ENCODE results near the gene SHROOM3. TPM values are rescaled to one million over a fixed set of nuclear protein-coding genes. Genes with fewer than 3 reads are reported as not detected.

SHROOM3 gene
- total and polyA plus RNA-seq, 2 donors (not counting 1 experiment from before 2014, with no cell fraction given) = 0.91 to 1.5 TPM

- DNase-seq (no peak), ATAC-seq (ENCODE audit: low read depth) (no peak)
- Histone ChIP-seq H3K9ac (ENCODE audit: low read length) (no peak overlapping the region), H3K4me2 (replicated peaks; ENCODE audit: low read depth, low read length, poor library complexity, severe bottlenecking) (no peak overlapping the region), H3K4me3 (ENCODE audit: control extremely low read depth in 1 of 5, extremely low read depth in 1 of 5, insufficient read depth in 1 of 5, low read depth in 2 of 5, low read length in 4 of 5) (no peak overlapping the region), H3K9me3 (ENCODE audit: control extremely low read depth in 1 of 3, control insufficient read depth in 2 of 3, insufficient read depth in 1 of 3, low read length in 2 of 3) (no peaks in the 10 kb centered on the region), H3K36me3 (replicated peaks in 1 of 2; ENCODE audit: control extremely low read depth in 1 of 2, control insufficient read depth in 1 of 2, extremely low read depth in 1 of 2, insufficient read depth in 2 of 2, low read length in 1 of 2) (no peaks in the 10 kb centered on the region), H3K79me2 (ENCODE audit: control insufficient read depth, insufficient read depth, low read length) (no peaks in the 10 kb centered on the region), H3K27ac (ENCODE audit: low read length in 2 of 2) (no peak overlapping the region), H3K27me3 (replicated peaks in 1 of 4; ENCODE audit: control extremely low read depth in 1 of 4, control insufficient read depth in 3 of 4, insufficient read depth in 4 of 4, low read length in 3 of 4) (no peaks in the 10 kb centered on the region), H3K4me1 (ENCODE audit: control insufficient read depth in 2 of 2, insufficient read depth in 2 of 2, low read length in 2 of 2) (peaks cover 7 to 11% of the 10 kb centered on the region in 2 donors), H2AFZ (ENCODE audit: insufficient read depth, low read depth, low read length, poor library complexity, severe bottlenecking) (no peak overlapping the region), H4K20me1 (ENCODE audit: control insufficient read depth, insufficient read depth, low read length, poor library complexity, severe bottlenecking) (no peaks in the 10 kb centered on the region)
- no peak overlapping the region for H3K27ac Mint-ChIP-seq
- H3K9me3 Mint-ChIP-seq (ENCODE audit: insufficient read depth) = peaks cover 6% of the 10 kb centered on the region
- no peak overlapping the region for H3K4me3 Mint-ChIP-seq
- WGBS (ENCODE audit: insufficient coverage) = 83% methylated on average over 2 of the region's 3 CpGs
- peaks cover 17% of the 10 kb centered on the region for H3K4me1 Mint-ChIP-seq
- POLR2A ChIA-PET = no interaction called here
- intact Hi-C loops (cut with micrococcal nuclease) = no loop called here
- no peak for TF ChIP-seq CTCF (IDR thresholded peaks at IDR 0.05)
- no peak for TF ChIP-seq EZH2 (IDR thresholded peaks at IDR 0.05; ENCODE audit: borderline replicate concordance, insufficient read depth, low read depth, low read length, poor library complexity, severe bottlenecking)
- peaks cover 7% of the 10 kb centered on the region for H3K27me3 Mint-ChIP-seq
- CTCF ChIA-PET = no interaction called here
Measured at GRCh38 chr4:76484654-76485053, 49.6 kb downstream of the SHROOM3 start.

- Mint-ChIP-seq H3K9me3 (ENCODE audit: insufficient read depth) (peaks cover 6% of the 10 kb centered on the region), H3K4me1 (peaks cover 18% of the 10 kb centered on the region), H3K27ac (no peak overlapping the region), H3K4me3 (no peak overlapping the region), H3K27me3 (peaks cover 6% of the 10 kb centered on the region)
- ATAC-seq (ENCODE audit: low read depth) = no peak
- Histone ChIP-seq H3K27me3 (replicated peaks in 1 of 4; ENCODE audit: control extremely low read depth in 1 of 4, control insufficient read depth in 3 of 4, insufficient read depth in 4 of 4, low read length in 3 of 4) (no peaks in the 10 kb centered on the region), H3K4me3 (ENCODE audit: control extremely low read depth in 1 of 5, extremely low read depth in 1 of 5, insufficient read depth in 1 of 5, low read depth in 2 of 5, low read length in 4 of 5) (no peak overlapping the region), H3K4me2 (replicated peaks; ENCODE audit: low read depth, low read length, poor library complexity, severe bottlenecking) (no peak overlapping the region), H3K36me3 (replicated peaks in 1 of 2; ENCODE audit: control extremely low read depth in 1 of 2, control insufficient read depth in 1 of 2, extremely low read depth in 1 of 2, insufficient read depth in 2 of 2, low read length in 1 of 2) (no peaks in the 10 kb centered on the region), H4K20me1 (ENCODE audit: control insufficient read depth, insufficient read depth, low read length, poor library complexity, severe bottlenecking) (no peaks in the 10 kb centered on the region), H3K9ac (ENCODE audit: low read length) (no peak overlapping the region), H3K79me2 (ENCODE audit: control insufficient read depth, insufficient read depth, low read length) (no peaks in the 10 kb centered on the region), H3K27ac (ENCODE audit: low read length in 2 of 2) (no peak overlapping the region), H2AFZ (ENCODE audit: insufficient read depth, low read depth, low read length, poor library complexity, severe bottlenecking) (no peak overlapping the region), H3K9me3 (ENCODE audit: control extremely low read depth in 1 of 3, control insufficient read depth in 2 of 3, insufficient read depth in 1 of 3, low read length in 2 of 3) (no peaks in the 10 kb centered on the region), H3K4me1 (ENCODE audit: control insufficient read depth in 2 of 2, insufficient read depth in 2 of 2, low read length in 2 of 2) (peaks cover 9 to 13% of the 10 kb centered on the region in 2 donors)
- POLR2A ChIA-PET = no interaction called here
- intact Hi-C loops (cut with micrococcal nuclease) = no loop called here
- no peak for DNase-seq
- WGBS (ENCODE audit: insufficient coverage) = 83% methylated on average over 1 of the region's 3 CpGs
- CTCF ChIA-PET = interaction anchor here (0.9 kb wide), 1 partner anchor 14 kb away, joined by 3 read pairs; no protein-coding TSS in a partner anchor
- TF ChIP-seq CTCF (IDR thresholded peaks at IDR 0.05) (no peak), EZH2 (IDR thresholded peaks at IDR 0.05; ENCODE audit: borderline replicate concordance, insufficient read depth, low read depth, low read length, poor library complexity, severe bottlenecking) (no peak)
Measured at GRCh38 chr4:76485450-76485849, 50.4 kb downstream of the SHROOM3 start.
